COLO829 (cell line): Measurements from ENCODE around the gene CBFA2T2.
"Not testable (repeated sequence)": the region's sequence is repeated elsewhere in the genome, so short reads cannot be mapped to it uniquely, and the experiment has no call there.

Experiments used
- DNase-seq: peaks from one replicate; pipeline ENCODE4 v3.0.0; 2012; ENCODE audit warnings: low spot score

Gene CBFA2T2

DNA sequence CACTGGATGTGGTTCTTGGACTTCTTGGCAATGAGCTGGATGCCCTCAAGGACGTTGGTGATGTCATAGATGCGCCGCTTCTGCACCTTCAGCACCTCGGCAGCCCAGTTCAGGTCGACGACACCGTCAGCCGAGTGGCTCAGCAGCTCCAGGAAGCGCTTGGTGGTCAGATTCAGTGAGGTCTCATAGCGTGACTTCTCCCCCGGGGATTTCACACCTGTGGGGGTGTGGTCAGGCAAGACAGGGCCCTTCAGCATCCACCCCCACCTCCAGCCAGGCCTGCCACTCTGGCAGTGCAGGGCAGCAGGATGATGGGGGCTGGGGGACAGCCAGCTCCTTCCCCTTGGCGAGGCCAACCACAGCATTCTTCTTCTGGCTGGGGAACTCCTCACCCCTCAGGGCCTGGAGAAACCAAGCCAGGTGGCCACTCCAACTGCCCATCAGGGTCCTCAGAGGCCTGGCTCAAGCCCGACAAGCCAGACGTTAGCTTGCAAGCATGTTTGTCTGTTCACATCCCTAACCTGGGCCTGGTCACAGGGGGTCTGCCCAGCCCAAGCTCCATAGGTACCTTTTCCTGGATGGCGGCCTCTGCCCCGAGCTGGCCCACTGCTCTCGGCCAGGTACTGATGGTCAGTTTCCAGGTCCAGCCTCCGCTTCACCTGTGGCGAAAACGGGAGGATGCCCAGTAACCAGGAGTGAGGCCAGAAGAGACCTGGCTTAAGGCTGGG is 190.0 kb downstream of the CBFA2T2 start:
- no peak for DNase-seq

DNA sequence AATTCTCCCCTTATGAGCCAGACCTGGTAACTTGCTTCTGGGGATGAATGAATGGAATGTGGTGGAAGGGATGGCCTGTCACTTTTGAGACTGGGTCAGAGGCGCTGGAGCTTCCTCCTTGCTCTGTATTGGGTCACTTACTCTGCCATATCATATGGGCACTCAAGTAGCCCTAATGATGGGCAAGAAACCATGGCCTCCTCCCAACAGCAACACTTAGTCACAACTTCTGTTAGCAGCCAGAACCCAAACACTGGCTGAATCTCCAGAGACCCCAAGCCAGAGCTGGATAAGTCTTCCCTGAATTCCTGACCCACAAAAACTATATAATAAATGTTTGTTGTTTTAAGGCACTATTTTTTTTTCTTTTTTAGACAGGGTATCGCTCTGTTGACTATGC is 190.8 kb downstream of the CBFA2T2 start:
- DNase-seq, result no peak

DNA sequence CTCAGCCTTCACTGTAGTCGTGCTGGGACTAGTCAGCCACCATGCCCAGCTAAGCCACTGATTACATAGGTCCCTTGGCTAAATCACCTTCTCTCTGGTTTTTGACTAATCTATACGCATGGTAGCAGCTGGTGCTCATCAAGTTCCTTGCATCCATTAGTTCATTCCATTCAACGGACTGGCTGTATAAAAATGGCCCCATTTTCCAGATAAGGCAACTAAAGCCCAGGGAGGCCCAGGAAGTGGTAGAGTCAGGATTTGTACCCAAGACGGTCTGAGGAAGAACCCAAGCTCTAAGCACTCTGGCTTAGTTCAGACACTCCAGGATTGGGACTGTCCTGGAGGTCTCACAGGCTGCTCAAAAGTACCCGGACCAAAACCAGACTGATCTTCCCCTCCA is 191.4 kb downstream of the CBFA2T2 start:
- DNase-seq, result no peak

DNA sequence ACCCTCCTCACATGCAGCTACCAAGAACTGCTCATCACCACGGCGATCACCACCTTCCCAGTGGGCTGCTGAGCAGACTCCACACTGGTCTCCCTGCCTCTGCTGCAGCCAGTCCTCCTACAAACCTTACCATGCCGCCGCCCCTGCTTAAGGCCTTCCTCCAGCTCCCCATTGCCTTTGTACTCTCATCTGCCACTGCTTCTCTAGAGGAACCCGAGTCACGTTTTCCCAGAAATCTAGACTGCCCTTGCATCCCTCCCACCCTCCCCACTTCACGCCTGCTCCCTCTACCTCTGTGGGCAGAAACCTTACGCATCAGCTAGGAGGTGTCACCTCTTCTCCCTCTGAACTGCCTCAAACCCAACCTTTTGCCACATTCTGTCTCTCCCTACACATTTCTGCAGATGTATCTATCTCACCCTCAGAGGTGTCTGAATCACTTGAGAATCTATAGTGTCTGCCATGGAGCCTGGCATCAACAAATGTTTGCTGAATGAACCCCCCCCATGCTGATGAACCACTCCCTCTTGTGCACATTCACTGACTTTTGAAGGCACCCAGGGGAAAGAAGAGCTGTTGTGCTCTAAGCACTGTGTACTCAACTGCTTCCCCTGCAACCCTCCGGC is 191.9 kb downstream of the CBFA2T2 start:
- DNase-seq, result no peak

DNA sequence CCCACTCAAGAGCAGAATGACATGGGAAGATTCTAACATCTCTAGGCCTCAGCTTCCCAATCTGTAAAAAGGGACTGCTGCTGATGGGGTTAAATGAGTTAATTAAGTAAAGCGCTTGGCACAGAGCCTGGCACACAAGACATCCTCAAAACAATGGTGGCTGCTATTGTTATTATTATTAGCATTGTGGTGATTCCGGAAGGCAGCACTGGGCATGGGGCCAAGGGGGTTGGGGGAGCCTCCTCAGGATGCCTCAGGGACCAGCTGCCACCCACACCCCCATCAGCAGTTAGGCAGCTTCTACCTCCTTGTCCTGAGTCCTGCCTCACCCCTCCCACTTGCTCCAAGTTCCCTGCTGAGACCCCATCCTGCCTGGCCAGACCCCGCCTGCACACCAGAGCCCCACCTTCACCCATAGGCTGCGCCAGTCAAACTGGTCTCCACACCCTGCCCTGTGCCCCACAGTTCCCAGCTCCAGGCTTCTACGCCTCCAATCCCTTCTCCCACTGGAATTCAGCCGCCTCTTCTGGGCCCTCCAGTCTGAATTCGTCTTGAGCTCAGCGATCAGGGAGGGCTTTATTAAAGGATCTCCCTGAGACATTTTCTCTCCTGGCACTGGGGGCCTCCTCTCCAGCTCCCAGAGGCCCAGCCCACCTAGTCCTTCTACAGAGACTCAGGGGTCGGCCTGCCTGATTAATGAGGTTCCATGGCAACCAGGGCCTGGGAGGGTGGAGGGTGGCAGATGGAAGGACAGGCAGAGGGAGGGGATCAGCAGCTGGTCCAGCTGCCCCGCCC is 194.8 kb downstream of the CBFA2T2 start:
- DNase-seq, result no peak

DNA sequence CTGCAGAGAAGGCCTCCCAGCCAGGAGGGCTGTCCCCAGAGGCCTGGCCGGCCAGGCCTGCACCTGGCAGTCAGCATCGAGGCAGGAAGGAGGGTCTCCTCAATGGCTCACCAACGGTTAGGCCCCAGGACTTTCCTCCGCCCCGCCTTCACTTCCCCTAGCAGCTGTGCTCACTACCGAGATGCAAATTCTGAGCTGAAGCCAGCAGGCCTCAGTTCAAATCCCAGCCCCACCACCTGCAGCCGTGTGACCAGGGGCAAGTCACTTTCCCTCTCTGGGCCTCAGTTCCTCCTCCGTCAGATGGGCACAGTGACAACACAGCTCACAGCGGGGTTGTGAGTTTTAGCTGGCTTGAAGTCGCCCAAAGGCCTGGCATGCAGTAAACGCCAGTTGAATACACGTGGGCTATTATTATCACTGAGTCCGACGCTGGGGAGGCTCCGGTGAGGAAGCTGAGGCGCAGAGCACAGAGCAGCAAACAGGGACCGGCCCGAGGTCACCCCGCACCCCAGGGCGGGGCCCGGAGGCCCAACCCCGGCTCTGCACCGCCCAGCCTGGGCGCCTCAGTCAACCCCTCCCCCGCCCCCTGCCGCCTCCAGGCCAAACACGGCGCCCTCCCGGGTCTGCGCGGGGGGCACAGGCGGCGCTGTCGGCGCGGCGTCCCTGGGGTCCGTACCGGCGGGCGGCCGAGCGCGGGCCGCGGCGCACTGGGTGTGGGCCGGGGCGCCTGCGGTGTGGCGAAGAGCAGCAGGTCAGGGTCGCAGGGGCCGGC is 195.6 kb downstream of the CBFA2T2 start:
- no peak for DNase-seq

DNA sequence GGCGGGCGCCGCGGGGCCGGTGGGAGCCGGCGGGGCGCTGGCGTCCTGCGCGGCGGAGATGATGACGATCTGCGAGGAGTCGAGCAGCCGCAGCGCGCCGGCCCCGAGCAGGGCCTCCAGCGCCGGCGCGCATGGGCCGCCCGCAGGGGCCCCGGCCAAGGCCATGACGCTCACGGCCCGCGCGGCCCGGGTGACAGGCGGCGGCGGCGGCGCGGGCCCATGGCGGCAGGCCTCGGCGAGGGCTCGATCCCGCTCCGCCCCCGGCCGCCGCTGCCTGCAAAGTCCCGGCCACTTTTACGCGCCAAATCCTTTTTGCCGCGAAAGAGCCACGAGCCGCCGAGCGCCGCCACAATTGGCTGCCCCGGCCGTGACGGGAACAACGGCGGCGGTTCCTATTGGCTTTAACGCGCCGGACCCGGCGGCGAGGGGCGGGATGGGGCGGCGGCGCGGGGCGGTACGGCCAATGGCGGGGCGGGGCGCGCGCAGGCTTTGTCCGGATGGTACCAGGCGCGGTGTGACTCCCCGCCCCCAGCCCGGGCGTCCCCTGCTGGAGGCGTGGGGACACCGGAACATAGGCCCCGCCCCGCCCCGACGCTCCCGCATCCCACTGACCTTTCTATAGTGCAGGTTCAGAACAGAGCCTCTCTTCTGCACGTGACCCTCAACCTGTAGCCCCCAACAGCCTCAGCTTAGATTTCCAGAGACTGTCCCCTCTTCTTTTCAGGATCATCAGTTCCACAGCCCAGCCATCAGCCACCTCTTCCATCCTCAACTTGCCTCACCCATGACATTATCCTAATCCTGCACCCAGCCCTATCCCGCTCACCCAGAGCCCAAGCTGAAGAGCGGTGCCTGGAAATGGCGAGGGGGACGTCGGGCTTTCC is 196.4 kb downstream of the CBFA2T2 start, which contains the start of gene E2F1:
Gene E2F1, minus strand, starts transcription at position 286 of the 884 bp plus-strand sequence. Its CDS starts 121 bp downstream, at position 165.
- DNase-seq, result peak; percentile 95

DNA sequence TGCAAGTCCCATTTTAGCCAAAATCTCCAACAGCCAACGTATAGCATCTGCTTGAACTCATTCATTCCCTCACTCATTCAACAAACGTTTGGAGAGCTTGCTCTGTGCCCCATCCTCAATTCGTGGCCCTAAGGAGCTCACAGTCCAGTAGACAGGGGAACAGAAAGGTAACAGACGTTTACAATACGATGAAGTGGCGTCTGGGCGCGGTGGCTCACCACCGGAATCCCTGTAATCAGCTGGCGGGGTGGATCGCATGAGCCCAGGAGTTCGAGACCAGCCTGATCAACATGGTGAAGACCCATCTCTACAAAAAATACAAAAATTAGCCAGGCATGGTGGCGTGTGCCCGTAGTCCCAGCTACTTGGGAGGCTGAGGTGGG is 197.1 kb downstream of the CBFA2T2 start:
- DNase-seq, result no peak

DNA sequence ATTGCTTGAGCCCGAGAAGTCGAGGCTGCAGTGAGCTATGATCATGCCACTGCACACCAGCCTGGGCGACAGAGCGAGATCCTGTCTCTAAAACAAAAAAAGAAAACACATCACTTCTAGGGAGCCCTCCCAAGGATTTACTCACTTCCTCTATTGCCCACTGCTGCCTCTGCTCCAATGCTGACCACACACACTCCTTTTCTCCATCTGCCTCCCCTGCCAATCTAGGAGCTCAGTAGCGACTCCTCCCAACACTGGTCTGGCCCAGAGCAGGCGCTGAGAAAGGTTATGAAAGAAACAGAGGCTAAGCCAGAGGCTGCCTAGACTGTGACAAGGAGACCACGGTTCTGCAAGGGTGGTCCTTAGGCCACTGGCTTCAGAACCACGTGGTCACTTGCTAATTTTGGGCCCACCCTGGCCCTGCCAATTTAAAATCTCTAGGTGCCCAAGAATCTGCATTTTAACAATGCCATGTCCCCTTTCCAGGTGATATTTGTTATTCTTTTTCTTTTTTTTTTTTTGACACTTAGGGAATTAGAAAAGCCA is 197.5 kb downstream of the CBFA2T2 start:
- DNase-seq, result no peak

DNA sequence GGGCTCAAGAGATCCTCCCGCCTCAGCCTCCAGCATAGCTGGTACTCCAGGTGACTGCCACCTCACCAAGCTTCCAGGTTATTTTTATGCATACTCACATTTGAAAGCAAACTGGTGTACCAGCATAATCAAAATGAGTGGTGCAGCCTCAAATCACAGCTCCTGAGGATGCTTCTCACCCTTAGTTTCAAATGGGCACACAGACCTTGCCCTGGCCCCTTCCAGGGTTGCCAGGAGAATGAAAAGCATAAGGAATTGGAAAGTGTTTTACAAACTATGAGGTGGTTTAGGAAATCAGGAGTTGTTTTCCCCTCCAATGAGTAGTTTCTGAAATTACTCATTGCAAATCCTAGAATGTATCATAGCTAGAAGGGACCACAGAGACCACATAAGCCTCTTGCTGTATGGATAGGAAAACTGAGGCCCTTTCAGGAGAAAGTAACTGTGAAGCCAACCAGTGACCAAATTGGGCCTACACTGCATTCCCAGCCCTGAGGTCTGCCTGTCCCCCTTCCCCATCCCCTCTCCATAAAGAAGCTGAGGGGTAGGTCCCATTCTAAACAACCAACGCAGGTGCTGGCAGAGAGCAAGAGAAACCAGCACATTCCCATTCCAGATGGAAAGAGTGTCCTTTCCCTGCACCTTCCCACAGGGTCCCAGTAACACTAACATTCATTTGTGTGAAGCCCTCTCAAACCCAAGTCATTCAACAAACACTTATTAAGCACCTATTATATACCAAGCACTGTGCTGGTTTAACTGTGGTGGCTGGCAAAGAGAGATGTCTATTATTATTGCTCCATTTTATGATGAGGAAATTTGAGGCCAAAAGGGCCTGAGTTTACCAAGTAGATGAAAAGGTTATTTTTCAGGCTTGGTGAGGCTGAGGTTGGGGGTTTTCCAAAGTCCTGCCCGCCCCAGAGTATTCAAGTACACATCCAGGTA is 198.4 kb downstream of the CBFA2T2 start:
- no peak for DNase-seq

DNA sequence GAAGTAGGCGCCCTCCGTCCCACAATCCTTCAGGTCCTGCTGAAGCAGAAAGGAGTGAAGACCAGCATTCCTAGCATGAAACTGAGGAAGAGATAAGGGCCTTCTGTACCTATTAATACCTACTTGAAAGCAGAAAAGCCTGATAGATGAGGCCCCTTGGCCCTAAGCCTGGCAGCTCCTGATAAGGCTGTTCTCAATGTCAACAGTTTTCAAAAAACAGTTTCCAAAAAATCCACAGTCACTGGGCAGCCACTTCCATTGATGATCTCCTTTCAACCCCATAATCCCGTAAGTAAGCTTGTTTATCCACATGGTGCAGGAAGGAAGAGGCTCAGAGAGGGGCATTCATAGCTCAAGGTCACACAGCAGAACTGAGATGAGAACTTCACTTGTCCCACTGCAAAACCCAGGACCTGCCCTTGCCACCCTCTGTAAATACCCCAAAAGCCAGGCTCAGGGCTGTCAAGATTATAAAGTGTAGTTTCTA is 199.1 kb downstream of the CBFA2T2 start:
- DNase-seq, result no peak

DNA sequence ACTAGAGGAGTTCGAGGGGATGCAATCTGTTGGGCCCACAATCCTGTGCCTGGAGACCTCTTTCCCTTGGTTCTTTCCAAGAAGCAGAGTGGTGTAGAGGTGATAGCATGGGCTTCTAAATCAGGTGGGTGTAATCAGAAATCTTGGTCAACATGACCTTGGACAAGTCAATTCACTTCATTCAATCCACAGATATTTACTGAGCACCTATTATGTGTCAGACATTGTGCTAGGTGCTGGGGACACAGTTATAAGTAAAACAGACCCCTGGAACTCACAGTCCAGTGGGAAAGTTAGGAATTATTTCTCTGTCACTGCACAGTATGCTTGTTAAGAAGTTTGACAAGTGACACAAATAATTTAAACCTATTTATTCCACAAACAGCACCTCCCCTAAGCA is 199.6 kb downstream of the CBFA2T2 start:
- DNase-seq, result no peak

DNA sequence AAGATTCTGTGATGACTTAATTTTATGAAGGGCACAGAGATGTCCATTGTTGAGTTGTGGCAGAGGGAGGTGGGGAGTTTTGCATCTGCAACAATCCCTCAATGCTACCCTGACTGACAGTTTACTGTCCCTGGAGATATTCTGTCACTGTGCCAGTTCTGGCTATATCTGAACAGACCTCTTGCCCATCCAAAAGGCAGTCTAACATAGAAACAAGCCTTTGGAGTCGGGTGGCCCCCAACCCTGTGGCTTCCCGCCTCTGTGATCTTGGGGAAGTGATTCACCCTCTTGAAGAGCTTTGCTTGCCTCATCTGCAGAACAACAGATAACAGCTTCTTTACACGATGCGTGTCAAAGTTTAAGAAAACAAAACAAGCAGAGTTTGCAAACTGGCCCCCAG is 200.1 kb downstream of the CBFA2T2 start:
- peak; percentile 92 for DNase-seq

DNA sequence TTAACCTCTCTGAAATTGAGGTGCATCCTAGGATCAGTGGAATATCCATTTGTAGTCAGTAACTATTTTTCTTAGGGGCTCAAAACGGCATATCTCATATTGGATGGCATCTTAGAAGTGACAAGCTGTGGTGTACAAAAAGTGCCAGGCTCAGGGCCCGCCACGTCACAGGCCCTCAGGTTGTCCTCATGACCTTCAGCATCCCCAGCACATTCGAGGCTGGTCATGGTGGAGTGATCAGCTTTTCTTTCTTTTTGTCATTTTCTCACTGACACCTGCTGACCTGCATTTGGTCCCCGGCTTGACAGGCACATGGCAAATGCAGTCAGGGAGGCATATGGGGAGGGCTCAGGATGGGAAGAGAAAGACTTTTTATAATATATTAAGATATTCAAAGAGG is 203.4 kb downstream of the CBFA2T2 start:
- DNase-seq, result no peak

DNA sequence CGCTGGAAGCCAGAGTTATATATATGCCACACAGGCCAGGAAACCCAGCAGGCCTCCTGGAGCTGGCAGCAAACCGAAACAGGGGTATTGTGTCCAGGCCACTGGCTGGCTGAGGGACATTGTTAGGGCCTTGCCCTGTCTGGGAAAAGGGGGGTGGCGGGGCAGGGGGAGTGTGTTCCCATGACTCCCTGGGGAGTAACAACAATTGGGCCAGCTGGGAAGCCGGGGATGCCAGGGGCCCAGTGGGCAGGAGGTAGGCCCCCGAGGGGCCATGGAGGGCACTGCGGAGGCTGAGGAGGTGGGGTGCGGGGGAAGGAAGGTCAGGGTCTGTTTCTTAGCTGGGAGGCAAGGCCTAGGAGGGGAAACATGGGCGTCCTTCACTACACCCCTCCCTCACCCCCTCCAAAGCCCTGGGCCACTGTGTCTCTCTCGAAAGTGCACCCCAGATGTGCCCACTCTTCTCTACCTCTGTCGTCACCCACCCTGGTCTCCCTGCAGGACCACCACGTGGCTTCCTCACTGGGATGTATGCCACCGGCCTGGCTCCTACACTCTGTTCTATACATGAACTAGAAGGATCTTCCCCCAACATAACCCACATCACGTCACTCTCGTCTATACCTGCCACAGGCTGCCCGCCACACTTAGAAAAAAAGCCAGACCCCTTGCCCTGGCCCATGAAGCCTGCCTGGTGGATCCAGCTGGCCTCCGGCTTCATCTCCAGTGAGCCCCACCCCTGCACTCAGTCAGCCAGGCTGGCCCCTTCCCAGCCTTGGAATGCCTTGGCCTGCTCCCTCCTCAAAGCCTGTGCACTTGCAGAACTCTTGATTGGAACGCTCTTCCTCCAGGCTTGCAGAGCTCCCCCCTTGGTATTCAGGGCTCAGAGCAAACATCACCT is 204.1 kb downstream of the CBFA2T2 start:
- DNase-seq, result no peak

DNA sequence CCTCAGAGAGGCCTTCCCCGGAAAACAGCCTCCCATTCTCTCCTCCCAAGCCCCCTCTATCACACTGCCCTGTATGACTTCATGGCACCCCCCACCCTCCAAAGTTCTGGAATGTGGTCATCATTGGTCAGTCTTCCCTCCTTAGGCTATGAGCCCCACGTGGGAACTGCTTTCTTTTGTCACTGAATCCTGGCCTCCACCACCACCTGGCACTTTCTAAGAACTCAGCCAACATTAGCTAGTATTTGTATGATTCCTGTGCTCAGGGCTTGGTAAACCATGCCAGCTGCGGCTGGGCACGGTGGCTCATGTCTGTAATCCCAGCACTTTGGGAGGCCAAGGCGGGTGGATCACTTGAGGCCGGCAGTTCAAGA is 204.7 kb downstream of the CBFA2T2 start:
- no peak for DNase-seq

DNA sequence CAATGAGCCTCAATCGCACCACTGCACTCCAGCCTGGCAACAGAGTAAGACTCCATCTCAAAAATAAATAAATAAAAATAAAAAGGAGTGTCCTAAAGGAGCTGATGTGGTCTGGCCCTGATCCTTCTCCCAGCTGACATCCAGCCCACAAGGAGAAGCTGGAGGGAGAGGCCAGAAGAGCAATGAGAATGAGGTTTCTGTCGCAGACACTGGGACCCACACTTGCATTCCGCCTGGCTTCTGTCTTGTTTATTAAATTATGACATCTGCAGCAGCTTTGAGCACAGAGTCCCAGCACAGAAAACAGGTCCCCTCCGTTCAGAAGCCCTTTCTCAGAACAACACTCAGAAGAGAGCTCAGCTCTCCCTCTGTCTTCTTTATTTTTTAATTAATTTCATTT is 206.6 kb downstream of the CBFA2T2 start:
- DNase-seq, result no peak

DNA sequence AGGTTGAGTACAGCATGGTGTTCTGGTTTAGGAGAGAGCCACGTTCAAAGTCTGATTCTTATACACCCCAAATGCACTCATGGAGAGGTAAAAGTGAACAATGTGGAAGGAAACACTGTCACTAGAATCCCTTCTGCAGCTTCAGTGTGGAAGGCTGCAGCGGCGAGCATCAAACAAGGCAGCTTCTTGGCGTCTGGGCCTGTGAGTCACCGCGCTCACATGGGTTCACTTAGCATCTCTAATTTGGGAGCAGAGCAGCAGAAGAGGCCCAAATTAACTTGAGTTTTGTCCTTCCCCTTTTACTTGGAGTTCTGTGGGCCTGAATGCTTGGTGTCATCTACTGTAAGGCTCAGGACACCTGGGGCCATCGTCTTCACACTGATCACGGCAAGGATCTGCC is 207.2 kb downstream of the CBFA2T2 start:
- no peak for DNase-seq

DNA sequence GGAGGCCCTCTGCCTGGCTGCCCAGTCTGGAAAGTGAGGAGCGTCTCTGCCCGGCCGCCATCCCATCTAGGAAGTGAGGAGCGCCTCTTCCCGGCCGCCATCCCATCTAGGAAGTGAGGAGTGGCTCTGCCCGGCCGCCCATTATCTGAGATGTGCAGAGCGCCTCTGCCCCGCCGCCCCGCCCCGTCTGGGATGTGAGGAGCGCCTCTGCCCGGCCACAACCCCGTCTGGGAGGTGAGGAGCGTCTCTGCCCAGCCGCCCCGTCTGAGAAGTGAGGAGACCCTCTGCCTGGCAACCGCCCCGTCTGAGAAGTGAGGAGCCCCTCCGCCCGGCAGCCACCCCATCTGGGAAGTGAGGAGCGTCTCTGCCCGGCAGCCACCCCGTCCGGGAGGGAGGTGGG is 209.1 kb downstream of the CBFA2T2 start:
- DNase-seq, result not testable (repeated sequence)
